DOHH2 (cell line): ENCODE results near the gene ANKS1B.

Source experiments
- EZH2phosphoT487 ChIP-seq: fragments of 200-600 bp; sonication (generic); IDR thresholded peaks from 2 replicates; pipeline ENCODE4 v1.6.1; 2017; ENCODE audit warnings: borderline replicate concordance, mild to moderate bottlenecking, antibody characterized with exemption, low read length, moderate library complexity, mixed read lengths
- TF ChIP-seq, protein P1 (sequence below): fragments of 200-600 bp; sonication (generic); IDR thresholded peaks from one replicate; pipeline ENCODE4 v1.5.1; 2014; ENCODE audit warnings: antibody characterized with exemption, mild to moderate bottlenecking, low read depth, low read length; ENCODE audit not compliant: poor library complexity, severe bottlenecking

- TF ChIP-seq, protein P1, sequence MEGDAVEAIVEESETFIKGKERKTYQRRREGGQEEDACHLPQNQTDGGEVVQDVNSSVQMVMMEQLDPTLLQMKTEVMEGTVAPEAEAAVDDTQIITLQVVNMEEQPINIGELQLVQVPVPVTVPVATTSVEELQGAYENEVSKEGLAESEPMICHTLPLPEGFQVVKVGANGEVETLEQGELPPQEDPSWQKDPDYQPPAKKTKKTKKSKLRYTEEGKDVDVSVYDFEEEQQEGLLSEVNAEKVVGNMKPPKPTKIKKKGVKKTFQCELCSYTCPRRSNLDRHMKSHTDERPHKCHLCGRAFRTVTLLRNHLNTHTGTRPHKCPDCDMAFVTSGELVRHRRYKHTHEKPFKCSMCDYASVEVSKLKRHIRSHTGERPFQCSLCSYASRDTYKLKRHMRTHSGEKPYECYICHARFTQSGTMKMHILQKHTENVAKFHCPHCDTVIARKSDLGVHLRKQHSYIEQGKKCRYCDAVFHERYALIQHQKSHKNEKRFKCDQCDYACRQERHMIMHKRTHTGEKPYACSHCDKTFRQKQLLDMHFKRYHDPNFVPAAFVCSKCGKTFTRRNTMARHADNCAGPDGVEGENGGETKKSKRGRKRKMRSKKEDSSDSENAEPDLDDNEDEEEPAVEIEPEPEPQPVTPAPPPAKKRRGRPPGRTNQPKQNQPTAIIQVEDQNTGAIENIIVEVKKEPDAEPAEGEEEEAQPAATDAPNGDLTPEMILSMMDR = no peak
- no peak for TF ChIP-seq EZH2phosphoT487
These were observed 1172.5 kb downstream of the ANKS1B start for GRCh38 chr12:98812225-98812624.
